Activated T-cell treated with anti-CD3 and anti-CD28 coated beads for 4 hours (primary cell): ENCODE data around the gene APRT.

Source experiments
- DNase-seq: peaks from one replicate; pipeline ENCODE4 v3.0.0-alpha.2; 2020

Gene APRT

DNA sequence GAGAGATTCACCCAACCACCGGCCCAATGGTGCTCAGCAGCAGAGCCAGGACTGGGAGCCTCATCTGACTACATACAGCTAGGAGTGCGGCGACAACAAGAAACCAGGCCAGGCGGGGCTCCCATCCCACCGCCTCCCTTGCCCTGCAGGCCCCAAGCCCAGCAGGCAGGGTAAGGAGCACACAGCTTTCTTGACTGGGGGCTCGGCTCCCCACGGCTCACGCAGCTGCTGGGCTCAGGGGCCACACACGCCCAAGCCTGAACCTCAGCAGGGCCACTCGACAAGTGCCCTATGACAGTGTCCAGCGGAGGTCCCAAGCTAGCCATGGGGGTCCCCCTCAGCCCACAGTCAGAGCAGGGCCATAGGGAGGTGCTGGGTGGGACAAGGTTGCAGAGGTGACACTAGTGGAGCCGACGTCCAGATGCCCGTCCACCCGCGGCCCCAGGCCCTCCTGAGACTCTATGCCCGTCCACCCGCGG is 40.4 kb downstream of the APRT start:
- no peak for DNase-seq

DNA sequence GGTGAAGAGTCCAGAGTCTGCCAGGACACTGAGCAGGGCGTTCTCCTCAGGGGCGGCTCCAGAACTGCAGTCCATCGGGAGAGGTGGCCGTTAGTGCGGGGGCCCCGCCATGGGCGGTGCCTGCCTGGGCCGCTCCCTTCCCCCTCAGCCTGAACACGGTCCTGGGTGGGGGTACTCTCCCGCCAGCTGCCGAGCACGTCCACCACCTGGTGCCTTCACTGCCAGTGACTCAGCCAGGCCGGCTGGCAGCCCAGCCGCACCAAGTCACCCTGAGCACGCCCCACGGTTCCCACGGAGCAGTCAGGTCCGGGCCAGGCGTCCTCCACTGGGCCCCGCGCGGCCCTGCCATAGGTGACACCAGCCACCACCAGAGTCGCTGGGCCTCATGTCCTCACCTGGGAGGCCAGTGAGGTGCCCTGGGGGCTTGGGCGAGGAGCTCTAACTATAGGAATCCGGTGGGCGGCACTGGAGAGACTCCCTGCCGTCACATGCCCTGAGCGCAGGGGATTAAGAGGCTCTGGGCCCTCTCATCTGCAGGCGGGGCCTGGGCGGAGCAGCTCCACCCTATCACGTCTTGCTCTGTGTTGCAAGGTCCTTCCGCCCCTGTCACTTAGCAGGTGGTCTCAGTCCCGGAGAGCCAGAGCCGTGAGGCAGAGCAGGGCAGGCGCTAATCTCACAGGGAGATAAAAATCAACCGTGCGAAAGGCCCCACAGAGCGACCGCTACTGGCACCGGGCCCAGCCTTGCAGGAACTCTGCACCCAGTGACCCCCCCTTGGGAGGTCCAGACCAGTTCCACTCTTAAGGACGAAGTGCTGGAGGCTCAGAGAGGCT is 41.1 kb downstream of the APRT start:
- no peak for DNase-seq

- no peak for DNase-seq
Measured at GRCh38 chr16:88769617-88770460, 41.9 kb downstream of the APRT start.

DNA sequence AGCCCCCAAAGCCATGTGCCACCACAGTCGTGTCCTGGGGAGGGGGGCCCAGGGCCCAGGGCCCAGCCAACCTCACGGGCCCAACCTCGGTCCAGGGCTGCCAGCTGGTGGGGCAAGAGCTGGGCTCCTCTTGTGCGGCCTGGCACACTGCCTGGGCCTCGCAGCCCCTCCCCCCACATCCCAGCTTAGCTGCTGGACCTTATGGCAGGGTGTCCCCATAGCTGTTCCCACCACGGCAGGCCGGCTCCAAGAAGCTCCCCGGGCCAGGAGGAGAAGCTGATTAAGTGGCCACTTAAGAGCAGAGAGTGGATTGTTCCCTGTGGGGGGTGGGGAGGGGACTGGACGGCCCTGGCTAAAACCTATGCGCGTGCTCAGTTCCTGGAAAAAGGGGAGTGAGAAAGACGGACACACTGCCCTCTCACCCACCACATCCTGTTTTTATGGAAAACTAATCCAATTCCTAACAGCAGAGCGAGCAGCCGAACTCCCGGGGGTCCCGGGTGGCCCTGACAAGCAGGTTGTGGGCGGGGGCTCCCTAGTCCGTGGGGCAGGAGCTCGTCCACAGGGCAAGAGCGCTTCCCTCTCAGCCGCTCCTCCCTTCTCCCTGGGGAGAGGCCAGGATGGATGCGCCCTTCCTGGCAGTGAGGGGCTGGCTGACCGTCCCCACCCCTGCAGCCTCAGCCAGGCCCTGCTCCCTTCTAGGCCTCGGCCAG is 43.5 kb downstream of the APRT start:
- DNase-seq = no peak

GRCh38 chr16:88767546-88768070 is 44.1 kb downstream of the APRT start:
- no peak for DNase-seq

- DNase-seq = no peak
Measured at GRCh38 chr16:88766975-88767374, 44.8 kb downstream of the APRT start.

DNA sequence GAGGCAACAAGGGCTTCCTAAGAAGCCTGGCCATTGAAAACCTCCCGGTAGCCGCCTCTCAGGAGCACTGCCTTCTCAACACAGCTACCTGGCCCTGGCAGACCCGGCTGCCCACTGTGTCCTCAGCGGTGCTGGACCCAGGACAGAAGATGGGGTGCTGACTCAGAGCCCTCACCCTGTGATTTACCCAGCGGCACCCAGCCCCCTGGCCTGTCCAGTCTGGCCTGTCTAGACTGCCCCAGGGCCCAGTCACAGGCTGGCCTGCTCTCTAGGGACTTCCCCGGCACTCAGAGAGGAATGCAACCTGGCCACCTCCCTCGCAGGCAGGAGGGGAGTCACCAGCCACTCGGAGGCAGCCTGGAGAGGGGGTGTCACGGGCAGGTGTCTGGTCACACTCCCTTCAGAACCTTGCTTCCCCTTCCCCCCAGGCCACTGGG is 46.8 kb downstream of the APRT start:
- DNase-seq = no peak

GRCh38 chr16:88764080-88764479 is 47.6 kb downstream of the APRT start:
- DNase-seq = no peak

DNA sequence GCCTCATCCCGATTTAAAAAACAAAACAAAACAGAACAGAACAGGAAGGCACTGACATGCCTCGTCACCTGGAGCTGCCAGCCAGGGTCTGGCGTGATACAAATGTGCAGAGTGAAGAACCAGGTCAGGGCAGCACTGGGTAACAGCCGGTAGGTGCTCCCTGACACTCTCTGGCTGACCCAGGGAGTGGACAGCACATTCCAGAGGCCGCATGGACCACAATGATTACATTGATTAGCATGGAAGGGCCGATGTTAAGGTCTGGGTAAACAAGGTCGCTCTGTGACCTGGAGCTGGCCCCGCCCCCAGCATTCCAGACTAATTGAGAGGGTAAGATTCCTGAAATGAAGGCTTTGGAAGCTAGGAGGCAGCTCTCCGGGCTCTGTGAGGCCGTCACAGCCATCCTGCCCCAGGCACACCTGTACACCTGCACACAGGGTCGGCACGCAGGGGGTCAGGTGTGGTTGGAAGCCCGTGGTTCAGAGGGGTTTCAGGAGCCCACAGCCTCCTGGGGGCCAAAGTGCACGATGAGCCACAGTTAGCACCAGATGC is 48.1 kb downstream of the APRT start:
- DNase-seq = no peak

GRCh38 chr16:88762941-88763340 is 48.8 kb downstream of the APRT start:
- no peak for DNase-seq

GRCh38 chr16:88762258-88762870 is 49.4 kb downstream of the APRT start:
- no peak for DNase-seq

DNA sequence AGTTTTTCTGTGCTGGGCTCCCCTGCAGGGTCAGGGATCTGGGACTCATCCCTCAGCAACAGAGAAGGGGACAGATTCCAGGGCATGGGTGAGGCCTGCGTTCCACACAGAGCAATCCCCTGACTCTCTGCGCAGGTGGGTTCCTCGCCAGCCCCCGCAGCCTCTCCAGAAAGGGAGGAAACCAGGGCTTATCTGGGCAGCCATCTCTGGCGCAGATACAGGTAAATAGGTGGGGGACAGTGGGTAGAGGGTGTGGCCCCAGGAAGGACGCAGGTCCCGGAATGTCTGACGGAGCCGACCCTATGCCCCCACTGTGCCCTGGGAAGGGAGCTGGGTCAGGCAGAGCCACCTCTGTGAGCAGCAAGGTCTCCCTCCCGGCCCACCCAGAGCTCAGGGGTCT is 49.9 kb downstream of the APRT start:
- no peak for DNase-seq

GRCh38 chr16:88761143-88761534 is 50.6 kb downstream of the APRT start:
- DNase-seq = no peak

GRCh38 chr16:88760424-88761142 is 51.1 kb downstream of the APRT start:
- DNase-seq = no peak

- DNase-seq = no peak
Measured at GRCh38 chr16:88759976-88760350, 51.8 kb downstream of the APRT start.
